ENCODE results near the gene LAMC1.
A peak's percentile ranks its signal among the peaks of the same experiment; 100 is the strongest.

LAMC1 gene

GRCh38 chr1:183025782-183026774, 2.9 kb downstream of the LAMC1 start:
- H3K36me3 Mint-ChIP-seq (ENCODE audit: low read depth): no peaks in the 10 kb centered on the region
- H3K4me1 Mint-ChIP-seq (ENCODE audit: low read depth): peaks cover 19% of the 10 kb centered on the region
- no peaks in the 10 kb centered on the region for H3K9me3 Mint-ChIP-seq
- DNase-seq: no peak
- H3K27ac Mint-ChIP-seq: no peak overlapping the region
- peaks cover 84% of the 10 kb centered on the region for H3K27me3 Mint-ChIP-seq
- H3K4me3 Mint-ChIP-seq: no peak overlapping the region

DNA sequence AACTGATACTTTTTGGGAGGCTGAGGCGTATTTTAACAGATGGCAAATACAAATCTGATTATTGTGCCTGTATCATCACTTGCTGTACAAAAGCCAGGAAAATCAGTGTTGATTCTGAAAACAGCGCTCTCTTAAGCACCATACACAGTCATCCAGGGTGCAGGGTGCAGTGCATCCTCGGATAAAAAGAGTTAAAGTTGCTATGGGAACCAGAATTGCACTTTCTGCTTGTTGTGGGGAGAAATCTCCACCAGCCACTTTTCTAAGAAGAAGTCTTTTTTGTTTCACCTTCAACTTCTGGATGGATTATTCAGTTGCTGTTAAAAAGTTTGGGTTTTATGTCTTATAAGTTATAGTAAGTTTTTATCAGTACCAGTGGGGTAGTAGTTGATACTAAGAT, 3.8 kb downstream of the LAMC1 start:
- H3K36me3 Mint-ChIP-seq (ENCODE audit: low read depth): no peaks in the 10 kb centered on the region
- peaks cover 83% of the 10 kb centered on the region for H3K27me3 Mint-ChIP-seq
- no peaks in the 10 kb centered on the region for H3K9me3 Mint-ChIP-seq
- H3K4me3 Mint-ChIP-seq: no peak overlapping the region
- no peak for DNase-seq
- H3K4me1 Mint-ChIP-seq (ENCODE audit: low read depth): peaks cover 17% of the 10 kb centered on the region
- no peak overlapping the region for H3K27ac Mint-ChIP-seq

DNA sequence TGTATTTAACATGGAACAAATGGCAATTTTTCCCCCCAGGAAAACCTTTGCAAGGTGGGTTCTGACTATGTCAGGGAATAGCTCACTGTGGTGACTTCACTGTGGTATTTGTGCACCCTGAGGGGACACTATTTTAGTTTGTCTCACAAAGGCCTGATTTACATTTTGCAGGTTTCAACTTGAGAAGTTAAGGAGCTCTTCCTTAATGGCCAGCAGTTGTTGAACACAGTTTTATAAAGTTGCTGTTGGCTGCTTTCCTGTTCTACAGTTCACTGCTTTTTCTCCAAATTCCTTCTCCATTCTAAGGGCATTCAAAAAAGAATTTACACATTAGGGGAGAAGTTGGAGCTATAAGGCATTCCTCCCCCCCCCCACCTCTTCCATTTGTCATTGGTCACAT, 4.6 kb downstream of the LAMC1 start:
- Mint-ChIP-seq H3K27me3 (peaks cover 81% of the 10 kb centered on the region), H3K36me3 (ENCODE audit: low read depth) (no peaks in the 10 kb centered on the region), H3K4me1 (ENCODE audit: low read depth) (peaks cover 11% of the 10 kb centered on the region), H3K4me3 (no peak overlapping the region), H3K27ac (no peak overlapping the region), H3K9me3 (no peaks in the 10 kb centered on the region)
- DNase-seq: no peak

DNA sequence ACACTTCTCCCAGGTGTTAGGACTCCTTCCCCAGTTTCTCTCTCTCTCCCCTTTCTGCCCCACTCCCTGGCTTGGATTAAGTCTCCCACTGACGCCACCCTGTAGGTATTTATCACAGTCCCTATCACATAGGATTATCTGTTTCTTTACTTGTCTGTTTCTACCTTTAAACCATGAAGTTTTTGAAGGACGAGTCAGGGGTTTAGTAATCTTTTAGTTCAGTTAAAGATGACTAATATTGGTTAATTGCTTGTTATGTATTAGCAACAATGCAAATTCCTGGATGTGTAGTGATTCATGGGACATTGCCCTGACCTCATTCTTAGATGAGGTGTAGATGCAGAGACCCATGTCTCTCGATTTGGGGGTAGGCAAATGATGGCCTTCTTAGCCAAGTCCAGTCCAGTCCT, 6.4 kb downstream of the LAMC1 start:
- no peak for DNase-seq
- Mint-ChIP-seq H3K36me3 (ENCODE audit: low read depth) (no peaks in the 10 kb centered on the region), H3K4me3 (no peak overlapping the region), H3K27ac (no peak overlapping the region), H3K27me3 (peaks cover 79% of the 10 kb centered on the region), H3K9me3 (no peaks in the 10 kb centered on the region), H3K4me1 (ENCODE audit: low read depth) (peaks cover 14% of the 10 kb centered on the region)

DNA sequence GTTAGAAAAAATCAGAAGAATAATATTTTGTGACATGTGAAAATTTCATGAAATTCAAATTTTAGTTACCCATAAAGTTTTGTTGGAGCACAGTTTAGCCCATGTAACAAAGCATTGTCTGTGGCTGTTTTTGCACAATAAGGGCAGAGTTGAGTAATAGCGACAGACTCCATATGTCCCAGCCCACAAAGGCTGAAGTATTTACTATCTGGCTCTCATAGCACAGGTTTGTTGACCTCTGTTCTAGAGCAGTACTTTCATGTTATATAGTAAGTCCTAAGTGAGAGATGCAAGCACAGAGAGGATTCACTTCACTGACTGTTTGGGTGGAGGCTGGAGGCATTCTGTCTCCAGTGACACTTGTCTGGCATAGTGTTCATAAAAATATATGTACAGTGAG, 6.8 kb downstream of the LAMC1 start:
- Mint-ChIP-seq H3K4me1 (ENCODE audit: low read depth) (peaks cover 15% of the 10 kb centered on the region), H3K27me3 (peaks cover 78% of the 10 kb centered on the region), H3K4me3 (no peak overlapping the region), H3K27ac (no peak overlapping the region), H3K36me3 (ENCODE audit: low read depth) (no peaks in the 10 kb centered on the region), H3K9me3 (no peaks in the 10 kb centered on the region)
- no peak for DNase-seq

DNA sequence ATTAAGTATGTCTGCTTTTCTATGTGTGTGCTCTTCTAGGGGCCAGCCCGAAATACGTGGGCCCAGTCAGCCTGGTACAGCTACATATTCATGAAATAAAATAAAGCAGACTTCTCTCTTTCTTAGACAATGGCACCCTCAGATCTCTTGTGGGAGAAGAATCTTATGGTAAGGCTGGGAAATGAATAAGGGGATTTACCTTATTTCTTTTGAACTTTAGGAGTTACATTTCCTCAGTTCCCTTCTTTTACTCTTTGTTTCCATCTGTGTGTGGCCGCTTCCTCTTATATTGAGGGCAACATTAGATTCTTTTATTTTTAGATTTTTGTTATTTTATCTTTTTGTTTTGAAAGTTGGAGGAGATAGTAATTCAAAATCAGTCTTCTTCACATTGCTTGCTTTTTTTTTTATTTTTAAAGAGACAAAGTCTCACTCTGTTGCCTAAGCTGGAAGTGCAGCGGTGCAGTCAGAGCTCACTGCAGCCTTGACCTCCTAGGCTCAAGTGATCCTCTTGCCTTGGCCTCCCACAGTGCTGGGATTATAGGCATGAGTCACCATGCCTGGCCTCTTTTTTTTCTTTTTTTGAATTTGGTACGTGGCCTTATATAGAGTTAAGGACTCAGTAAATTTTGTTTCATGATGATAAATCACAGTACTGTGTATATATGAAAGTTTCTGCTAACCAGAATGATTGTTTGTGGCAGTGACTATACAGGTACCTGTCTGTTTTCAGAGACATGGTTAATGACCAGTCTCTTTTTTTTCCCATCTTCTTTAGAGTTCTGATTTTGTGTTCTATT, 9.1 kb downstream of the LAMC1 start:
- no peaks in the 10 kb centered on the region for H3K9me3 Mint-ChIP-seq
- H3K4me3 Mint-ChIP-seq: no peak overlapping the region
- no peaks in the 10 kb centered on the region for H3K36me3 Mint-ChIP-seq (ENCODE audit: low read depth)
- peaks cover 72% of the 10 kb centered on the region for H3K27me3 Mint-ChIP-seq
- no peak for DNase-seq
- H3K27ac Mint-ChIP-seq: no peak overlapping the region
- peaks cover 15% of the 10 kb centered on the region for H3K4me1 Mint-ChIP-seq (ENCODE audit: low read depth)

GRCh38 chr1:183033205-183033604, 10.0 kb downstream of the LAMC1 start:
- DNase-seq: no peak
- Mint-ChIP-seq H3K27ac (peak overlapping the region; percentile 48), H3K36me3 (ENCODE audit: low read depth) (no peaks in the 10 kb centered on the region), H3K27me3 (peaks cover 69% of the 10 kb centered on the region), H3K4me1 (ENCODE audit: low read depth) (peaks cover 15% of the 10 kb centered on the region), H3K9me3 (no peaks in the 10 kb centered on the region), H3K4me3 (no peak overlapping the region)

DNA sequence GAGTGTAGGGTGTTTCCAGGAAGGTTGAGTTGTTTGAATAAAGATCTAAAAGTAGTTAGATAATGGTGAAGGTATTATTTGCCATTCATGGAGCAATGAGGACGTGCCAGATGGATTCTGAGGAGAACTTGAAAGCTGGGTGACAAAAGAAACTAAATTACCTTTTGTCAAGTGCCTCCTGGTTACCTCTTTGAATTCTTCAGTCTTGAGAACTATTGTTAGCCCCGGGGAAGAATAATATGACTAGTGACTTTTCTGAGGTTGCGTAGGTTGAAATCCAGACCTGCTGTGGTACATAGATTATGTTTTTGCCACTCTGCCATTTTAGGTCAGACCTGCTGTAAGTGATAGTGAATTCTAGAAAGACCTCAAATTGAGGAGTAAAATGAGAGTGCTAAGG, 11.5 kb downstream of the LAMC1 start:
- Mint-ChIP-seq H3K36me3 (ENCODE audit: low read depth) (no peaks in the 10 kb centered on the region), H3K27me3 (peaks cover 66% of the 10 kb centered on the region), H3K27ac (no peak overlapping the region), H3K4me1 (ENCODE audit: low read depth) (peaks cover 15% of the 10 kb centered on the region), H3K4me3 (no peak overlapping the region), H3K9me3 (no peaks in the 10 kb centered on the region)
- no peak for DNase-seq

GRCh38 chr1:183038333-183038866, 15.2 kb downstream of the LAMC1 start:
- DNase-seq: no peak
- H3K9me3 Mint-ChIP-seq: no peaks in the 10 kb centered on the region
- peaks cover 10% of the 10 kb centered on the region for H3K4me1 Mint-ChIP-seq (ENCODE audit: low read depth)
- peaks cover 78% of the 10 kb centered on the region for H3K27me3 Mint-ChIP-seq
- no peak overlapping the region for H3K4me3 Mint-ChIP-seq
- H3K36me3 Mint-ChIP-seq (ENCODE audit: low read depth): no peaks in the 10 kb centered on the region
- H3K27ac Mint-ChIP-seq: no peak overlapping the region

- H3K4me3 Mint-ChIP-seq: no peak overlapping the region
- no peak overlapping the region for H3K27ac Mint-ChIP-seq
- no peaks in the 10 kb centered on the region for H3K9me3 Mint-ChIP-seq
- DNase-seq: no peak
- peaks cover 6% of the 10 kb centered on the region for H3K4me1 Mint-ChIP-seq (ENCODE audit: low read depth)
- H3K36me3 Mint-ChIP-seq (ENCODE audit: low read depth): no peaks in the 10 kb centered on the region
- H3K27me3 Mint-ChIP-seq: peaks cover 79% of the 10 kb centered on the region
Measured at GRCh38 chr1:183038913-183039312, 15.7 kb downstream of the LAMC1 start.

DNA sequence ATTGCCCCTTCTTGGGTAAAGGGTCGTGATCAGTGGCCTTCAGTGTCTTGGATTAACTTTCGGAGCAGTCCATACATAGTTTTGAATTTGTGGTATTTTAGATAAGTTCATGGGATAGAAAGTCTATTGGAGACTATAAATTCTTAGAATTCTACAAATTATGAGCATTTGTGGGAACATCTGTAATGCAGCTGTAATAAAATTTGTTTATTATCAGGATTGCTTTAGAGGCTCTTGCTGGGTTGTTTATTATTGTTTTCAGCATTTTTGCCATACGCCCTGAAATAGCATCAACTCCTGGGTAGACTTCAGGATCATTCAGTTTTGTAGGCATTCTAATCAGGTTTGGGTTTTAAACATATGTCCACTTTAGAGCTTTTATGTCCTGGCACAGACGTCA, 16.1 kb downstream of the LAMC1 start:
- Mint-ChIP-seq H3K9me3 (no peaks in the 10 kb centered on the region), H3K27me3 (peaks cover 83% of the 10 kb centered on the region), H3K4me1 (ENCODE audit: low read depth) (peaks cover 4% of the 10 kb centered on the region), H3K27ac (no peak overlapping the region), H3K36me3 (ENCODE audit: low read depth) (no peaks in the 10 kb centered on the region), H3K4me3 (no peak overlapping the region)
- no peak for DNase-seq

- Mint-ChIP-seq H3K4me1 (ENCODE audit: low read depth) (no peaks in the 10 kb centered on the region), H3K9me3 (no peaks in the 10 kb centered on the region)
Measured at GRCh38 chr1:183039985-183040447, 16.8 kb downstream of the LAMC1 start.

GRCh38 chr1:183040547-183040971, 17.3 kb downstream of the LAMC1 start:
- Mint-ChIP-seq H3K4me3 (no peak overlapping the region), H3K27ac (no peak overlapping the region), H3K4me1 (ENCODE audit: low read depth) (no peaks in the 10 kb centered on the region), H3K9me3 (no peaks in the 10 kb centered on the region), H3K36me3 (ENCODE audit: low read depth) (no peaks in the 10 kb centered on the region), H3K27me3 (peaks cover 82% of the 10 kb centered on the region)
- DNase-seq: no peak

More at GRCh38 chr1:183039985-183040447, 16.8 kb downstream of the LAMC1 start:
- no peak for DNase-seq
- Mint-ChIP-seq H3K36me3 (ENCODE audit: low read depth) (no peaks in the 10 kb centered on the region), H3K27me3 (peaks cover 83% of the 10 kb centered on the region), H3K4me3 (no peak overlapping the region), H3K27ac (no peak overlapping the region)

DNA sequence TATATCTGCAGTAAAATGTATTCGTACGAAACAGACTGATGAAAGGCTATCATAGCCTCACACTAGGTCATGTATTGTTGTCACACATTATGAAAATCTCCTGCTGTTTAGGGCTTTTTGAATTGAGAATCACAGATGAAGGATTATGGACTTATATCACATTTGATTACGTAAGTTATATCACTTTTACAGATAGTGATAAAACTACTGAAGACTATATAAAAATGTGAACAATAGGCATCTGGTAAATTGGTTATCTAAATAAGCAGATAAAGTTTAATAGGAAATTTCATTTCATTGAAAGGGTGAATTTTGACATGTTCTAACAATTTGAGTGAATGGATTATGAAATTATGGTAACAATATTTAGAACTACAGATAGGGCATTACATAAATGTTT, 20.0 kb downstream of the LAMC1 start:
- Mint-ChIP-seq H3K4me1 (ENCODE audit: low read depth) (no peaks in the 10 kb centered on the region), H3K9me3 (no peaks in the 10 kb centered on the region), H3K36me3 (ENCODE audit: low read depth) (no peaks in the 10 kb centered on the region), H3K27ac (no peak overlapping the region), H3K27me3 (peaks cover 82% of the 10 kb centered on the region), H3K4me3 (no peak overlapping the region)
- DNase-seq: no peak

All from activated T-cell treated with anti-CD3 and anti-CD28 coated beads, Interleukin-2, amount 50 U/mL, for 24 hours (primary cell).